ENCODE results near the gene SCART1.
A peak's percentile ranks its signal among the peaks of the same experiment; 100 is the strongest.
"Not testable (repeated sequence)": the region's sequence is repeated elsewhere in the genome, so short reads cannot be mapped to it uniquely, and the experiment has no call there.

The SCART1 gene

GRCh38 chr10:133453516-133454203 lies at the start of gene SCART1:
TSS of gene SCART1 (plus strand) at chr10:133453945. CDS start at chr10:133453998, 53 bp downstream.
- DNase-seq: no peak

DNA sequence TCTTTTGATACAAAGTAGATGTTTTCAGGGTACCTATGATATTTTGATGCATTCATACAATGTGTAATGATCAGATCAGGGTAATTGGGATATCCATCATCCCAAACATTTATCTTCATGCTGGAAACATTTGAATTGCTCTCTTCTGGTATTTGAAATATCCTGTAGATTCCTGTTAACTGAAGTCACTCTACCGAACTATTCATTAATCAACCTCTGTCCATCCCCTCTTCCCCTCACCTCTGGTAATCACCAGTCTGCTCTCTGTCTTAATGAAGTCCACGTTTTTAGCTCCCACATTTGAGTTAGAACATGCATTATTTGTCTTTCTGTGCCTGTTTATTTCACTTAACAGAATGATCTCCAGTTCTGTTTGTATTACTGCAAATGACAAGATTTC lies 48.5 kb upstream of the SCART1 start:
- DNase-seq: peak; percentile 38

- DNase-seq: peak; percentile 52
Observed at GRCh38 chr10:133405844-133406527, 47.8 kb upstream of the SCART1 start.

- DNase-seq: no peak
Observed at GRCh38 chr10:133411523-133412380, 42.0 kb upstream of the SCART1 start.

- DNase-seq: no peak
Observed at GRCh38 chr10:133412381-133412711, 41.4 kb upstream of the SCART1 start.

DNA sequence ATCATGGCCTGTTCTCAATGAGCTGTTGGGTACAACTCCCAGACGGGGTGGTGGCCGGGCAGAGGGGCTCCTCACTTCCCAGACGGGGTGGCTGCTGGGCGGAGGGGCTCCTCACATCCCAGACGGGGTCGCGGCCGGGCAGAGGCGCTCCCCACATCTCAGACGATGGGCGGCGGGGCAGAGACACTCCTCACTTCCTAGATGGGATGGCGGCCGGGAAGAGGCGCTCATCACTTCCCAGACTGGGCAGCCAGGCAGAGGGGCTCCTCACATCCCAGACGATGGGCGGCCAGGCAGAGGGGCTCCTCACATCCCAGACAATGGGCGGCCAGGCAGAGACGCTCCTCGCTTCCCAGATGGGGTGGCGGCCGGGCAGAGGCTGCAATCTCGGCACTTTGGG lies 39.3 kb upstream of the SCART1 start:
- DNase-seq: not testable (repeated sequence)

DNA sequence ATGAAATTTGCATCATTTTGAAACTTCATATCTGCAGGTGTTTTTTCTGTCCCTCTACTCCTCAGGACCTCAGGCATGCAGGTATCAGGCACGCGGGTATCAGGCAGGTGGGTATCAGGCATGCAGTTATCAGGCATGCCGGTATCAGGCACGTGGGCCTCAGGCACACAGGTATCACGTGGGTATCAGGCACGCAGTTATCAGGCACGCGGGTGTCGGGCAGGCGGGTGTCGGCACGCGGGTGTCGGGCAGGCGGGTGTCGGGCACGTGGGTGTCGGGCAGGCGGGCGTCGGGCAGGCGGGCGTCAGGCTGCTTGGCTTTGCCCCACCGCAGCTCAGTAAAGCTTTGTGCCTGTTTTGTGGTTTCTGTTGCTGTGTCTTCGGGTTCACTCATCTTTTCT lies 38.0 kb upstream of the SCART1 start:
- DNase-seq: no peak

GRCh38 chr10:133418289-133418993 lies 35.3 kb upstream of the SCART1 start:
- DNase-seq: no peak

DNA sequence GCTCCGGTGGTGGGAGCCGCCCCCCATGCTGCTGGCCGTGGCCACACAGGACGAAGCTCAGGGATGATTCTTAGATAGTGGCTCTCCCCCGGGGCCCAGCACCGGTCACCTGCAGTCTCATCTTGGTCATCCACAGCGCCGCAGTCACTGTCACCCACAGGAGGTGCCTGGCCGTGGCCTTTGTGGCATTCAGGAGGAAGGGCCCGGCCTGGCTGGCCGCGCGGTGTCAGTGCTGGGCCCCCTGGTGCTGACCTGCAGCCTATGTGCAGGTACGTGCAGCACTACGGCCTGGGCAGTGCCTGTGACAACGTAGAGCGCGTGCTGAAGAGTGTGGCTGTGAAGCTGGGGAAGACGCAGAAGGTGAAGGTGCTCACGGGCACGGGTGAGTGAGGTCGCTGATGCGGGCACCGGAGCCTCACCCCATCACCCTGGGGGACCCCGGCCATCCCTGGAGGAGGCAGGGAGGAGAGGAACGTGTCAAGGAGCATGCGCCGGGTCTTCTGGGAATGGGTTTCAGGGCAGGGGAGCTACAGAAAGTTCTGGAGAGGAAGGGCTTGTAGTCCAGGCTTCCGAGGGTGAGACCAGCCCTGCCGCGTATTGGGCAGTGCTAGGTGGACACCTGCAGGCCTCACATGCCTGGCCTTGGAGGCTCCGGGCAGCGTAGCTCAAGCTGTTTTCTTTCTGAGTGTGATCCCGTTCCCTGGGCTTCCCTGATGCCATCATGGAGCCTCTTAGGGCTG lies 34.4 kb upstream of the SCART1 start:
- DNase-seq: no peak

GRCh38 chr10:133420028-133420427 lies 33.7 kb upstream of the SCART1 start:
- DNase-seq: no peak

GRCh38 chr10:133420579-133420978 lies 33.2 kb upstream of the SCART1 start:
- DNase-seq: no peak

DNA sequence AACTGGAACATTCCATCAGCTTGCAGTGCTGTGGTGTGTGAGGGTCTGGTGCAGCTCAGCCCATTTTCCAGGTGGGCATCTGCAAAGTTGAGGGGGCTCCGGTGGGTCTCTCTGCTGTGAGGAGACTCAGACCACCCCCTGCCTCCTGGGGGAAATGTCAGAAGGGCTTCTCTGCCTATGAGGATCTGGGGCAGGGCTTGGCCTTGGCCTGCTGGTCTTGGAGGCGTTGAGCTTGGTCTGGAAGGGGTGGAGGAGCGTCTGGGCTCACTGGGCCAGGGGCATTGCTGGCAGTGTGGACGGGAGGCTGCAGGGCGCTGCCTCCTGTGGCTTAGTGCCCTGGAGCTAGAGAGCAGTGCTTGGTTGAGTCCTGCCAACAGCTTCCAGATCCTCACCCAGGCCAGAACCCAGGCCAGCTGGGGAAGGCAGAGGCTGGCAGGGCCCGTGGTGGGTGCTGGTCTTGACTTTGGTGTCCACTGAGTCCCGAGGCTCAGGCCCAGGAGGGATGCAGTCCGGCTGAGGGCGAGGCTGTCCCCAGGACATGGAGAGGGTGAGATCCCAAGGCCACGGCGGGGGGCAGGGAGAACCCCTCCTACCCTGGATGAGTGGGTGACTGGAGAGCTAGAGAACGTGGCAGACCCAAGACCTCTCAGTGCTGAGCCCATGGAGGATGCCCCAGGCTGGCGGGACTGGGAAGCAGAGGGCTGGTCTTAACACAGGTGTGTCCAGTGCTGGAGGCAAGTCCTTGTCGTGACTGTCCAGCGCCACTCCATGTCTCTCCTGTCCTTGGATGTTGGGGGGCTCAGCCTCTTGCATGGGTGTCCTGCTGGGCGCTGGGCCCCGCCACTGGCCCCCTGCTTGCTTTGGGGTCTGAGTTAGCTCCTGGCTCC lies 32.2 kb upstream of the SCART1 start:
- no peak for DNase-seq

DNA sequence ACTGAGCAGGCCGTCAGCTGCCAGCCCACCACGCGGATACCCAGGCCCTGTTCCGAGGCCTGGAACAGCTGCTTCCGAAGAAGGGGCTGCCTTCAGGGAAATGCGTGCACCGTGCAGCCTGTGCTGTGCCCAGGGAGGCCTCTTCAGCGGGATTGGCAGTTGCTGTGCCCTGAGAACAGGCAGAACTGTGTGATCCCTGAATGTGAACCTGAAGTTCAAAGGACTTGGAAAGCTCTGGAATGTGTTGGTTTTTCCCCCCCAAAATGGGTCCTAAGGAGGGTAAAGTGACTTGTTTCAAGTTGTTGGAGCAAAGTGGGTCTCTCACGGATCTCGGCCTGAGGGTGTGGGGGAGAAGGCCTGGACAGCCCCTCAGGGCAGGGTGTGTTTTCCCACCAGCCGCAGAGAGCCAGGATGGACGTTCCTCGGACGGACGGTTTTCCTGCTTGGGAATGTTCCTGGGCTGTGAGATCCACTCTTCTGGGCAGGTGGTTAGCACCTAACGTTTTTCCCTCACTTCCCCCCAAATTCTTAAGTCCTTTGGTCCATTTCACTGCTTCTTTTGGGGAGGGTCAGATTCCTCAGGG lies 31.4 kb upstream of the SCART1 start:
- DNase-seq: no peak

GRCh38 chr10:133422807-133423771 lies 30.7 kb upstream of the SCART1 start:
- no peak for DNase-seq

DNA sequence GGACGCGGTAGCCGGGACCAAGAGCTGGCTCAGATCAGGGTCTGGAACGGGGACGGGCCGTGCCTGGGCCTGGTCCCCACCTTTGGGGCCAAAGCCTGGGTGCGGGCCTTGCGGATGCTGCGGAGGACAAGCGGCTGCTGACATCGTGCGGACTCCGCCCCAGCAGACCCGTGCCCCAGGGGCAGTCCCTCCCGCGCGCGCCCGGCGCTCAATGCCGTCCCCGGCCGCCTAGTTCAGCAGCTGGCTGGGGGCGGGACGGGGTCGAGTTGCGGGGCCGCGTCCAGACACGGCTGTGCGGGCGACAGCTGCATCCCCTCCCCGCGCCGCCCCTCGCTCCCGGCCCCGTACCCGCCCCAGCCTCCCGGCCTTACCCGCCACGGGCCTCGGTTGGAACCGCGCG lies 29.6 kb upstream of the SCART1 start:
- not testable (repeated sequence) for DNase-seq

DNA sequence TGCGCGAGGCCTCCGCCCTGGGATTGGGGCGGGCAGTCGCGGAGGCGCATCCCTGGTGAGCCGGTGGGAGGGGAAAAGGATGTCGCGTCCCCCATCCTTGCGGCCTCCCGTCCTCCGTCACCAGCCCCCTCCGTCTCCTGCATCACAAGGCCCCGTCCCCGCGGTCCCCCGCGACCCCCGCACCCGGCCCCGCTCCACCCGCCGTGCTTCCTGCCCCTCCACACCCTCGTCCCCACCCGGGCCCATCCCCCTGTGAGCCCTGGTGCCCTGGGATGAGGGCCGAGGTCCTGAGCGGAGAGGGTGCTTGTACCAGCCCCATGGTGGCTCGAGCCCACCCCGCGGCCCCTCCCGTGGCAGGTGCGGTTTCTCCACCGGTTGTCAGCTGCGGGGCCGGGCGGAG lies 29.1 kb upstream of the SCART1 start, which contains the start of gene SPRN:
SPRN (minus strand) TSS at position 25 of the 400 bp plus-strand sequence. CDS start 944 bp downstream, outside the sequence.
- not testable (repeated sequence) for DNase-seq

DNA sequence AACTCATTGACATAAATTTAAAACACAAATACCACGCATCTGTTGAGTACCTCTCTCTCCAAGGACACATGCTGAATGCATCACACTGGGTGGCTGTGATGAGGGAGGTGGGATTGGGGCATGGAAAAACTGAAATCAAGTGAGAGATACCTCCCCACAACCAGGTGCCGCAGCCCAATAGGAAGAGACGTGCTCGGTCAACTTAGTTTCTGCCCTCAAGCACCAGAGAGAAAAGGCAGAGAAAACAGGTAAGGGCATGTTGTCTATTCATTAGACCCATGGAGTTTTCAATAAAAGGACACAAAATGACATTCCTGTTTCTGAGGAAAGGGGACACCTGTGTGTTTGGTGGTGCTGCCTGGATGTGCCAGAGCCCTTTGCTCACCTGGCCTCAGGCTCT lies 24.2 kb upstream of the SCART1 start:
- DNase-seq: not testable (repeated sequence)

GRCh38 chr10:133431888-133432613 lies 21.7 kb upstream of the SCART1 start:
- DNase-seq: not testable (repeated sequence)

- DNase-seq: not testable (repeated sequence)
Observed at GRCh38 chr10:133432789-133433188, 21.0 kb upstream of the SCART1 start.

Data from fibroblast of upper back skin (primary cell).